Lower leg skin (tissue), 4 donors: ENCODE measurements around the gene DUSP11. TPM values are rescaled to one million over a fixed set of nuclear protein-coding genes. Genes with fewer than 3 reads are reported as not detected.

Source experiments
- DNase-seq, 2 donors: peaks; one replicate each; pipeline ENCODE4 v3.0.0-alpha.2; 2019; ENCODE audit warnings: low spot score in 2 of 2
- H3K4me3 ChIP-seq: fragments of 200-600 bp; sonication (generic); 2 replicates; pipeline ENCODE4 v1.5.1; 2017; ENCODE audit warnings: mild to moderate bottlenecking, low read depth; ENCODE audit not compliant: poor library complexity, severe bottlenecking
- POLR2A ChIP-seq, 2 donors: fragments of 450-650 bp; IDR thresholded peaks; one replicate each; pipeline ENCODE4 v1.6.1; 2016 to 2017; ENCODE audit warnings: antibody characterized with exemption in 2 of 2, mild to moderate bottlenecking in 1 of 2, moderate library complexity in 1 of 2
- WGBS, 2 donors: methylation state at CpG; one replicate each; pipeline ENCODE4 v1.1.5; 2018; 5-methylcytosine and 5-hydroxymethylcytosine counted together
- intact Hi-C: fragments of 100-400 bp; cut with DNase I; formaldehyde crosslinking; loops from one replicate; pipeline ENCODE4 v1.15.0; 2023; ENCODE audit warnings: low total_unique reads
- total RNA-seq, 4 donors: library from RNA; depleted of rRNA; stranded (reverse); fragments of >200 nt; gene quantifications; one replicate each; pipeline ENCODE4 v1.1.0, GENCODE V29; 2016
- TF ChIP-seq, protein P1 (sequence below), 3 donors: fragments of 450-650 bp; IDR thresholded peaks; one replicate each; pipeline ENCODE4 v1.5.1; 2016; ENCODE audit warnings: antibody characterized with exemption in 3 of 3, mild to moderate bottlenecking in 3 of 3, moderate library complexity in 2 of 3

Gene DUSP11
- total RNA-seq = 10 to 100 TPM; 40.6 to 53.7 (median 41.9) TPM

DNA sequence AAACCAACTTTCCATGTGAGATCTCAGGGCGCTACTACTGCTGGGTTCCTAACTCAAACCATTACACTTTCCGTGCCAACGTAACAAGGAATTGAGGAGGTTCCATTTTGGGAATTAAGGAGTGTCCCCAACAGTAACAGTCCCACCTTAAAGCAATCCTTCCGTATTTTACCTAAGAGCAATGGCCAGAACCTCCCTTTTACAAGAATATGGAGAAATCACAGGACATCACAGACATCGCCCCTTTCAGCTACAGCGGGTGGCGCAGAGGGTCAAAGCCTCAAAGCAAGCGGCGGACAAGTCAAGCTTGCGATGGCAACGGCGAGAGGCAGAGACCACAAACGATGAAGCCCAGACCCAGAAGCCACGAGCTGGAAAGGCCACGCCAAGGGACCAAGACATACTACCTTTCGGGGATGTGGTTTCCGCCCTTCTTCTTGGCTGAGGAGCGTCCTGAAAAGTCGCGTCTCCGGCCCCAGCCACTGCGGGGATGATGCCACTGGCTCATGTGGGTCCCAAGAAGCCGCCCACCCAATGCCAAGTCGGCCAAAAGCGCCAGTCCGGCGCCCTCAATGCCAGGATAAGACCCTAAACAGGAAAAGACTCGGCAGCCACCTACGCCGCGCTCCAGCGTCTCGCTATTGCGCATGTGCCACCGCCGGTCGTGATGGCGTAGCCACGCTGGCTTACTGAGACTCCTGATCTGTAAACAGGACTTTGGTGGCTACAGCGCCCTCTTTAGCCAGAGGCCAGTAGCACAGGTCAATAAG is at the start of gene DUSP11:
Gene DUSP11 (minus strand): TSS at position 637 of the 770 bp plus-strand sequence. CDS start 129 bp downstream, at position 508.
- H3K4me3 ChIP-seq = peak within 1 kb of the TSS; percentile 84
- WGBS, 2 donors = 0% methylated on average over 34 to 40 of the region's 40 CpGs
- TF ChIP-seq POLR2A (IDR thresholded peaks at IDR 0.05) = peak in 1 of 2 donors; percentile 54
- TF ChIP-seq, protein P1, sequence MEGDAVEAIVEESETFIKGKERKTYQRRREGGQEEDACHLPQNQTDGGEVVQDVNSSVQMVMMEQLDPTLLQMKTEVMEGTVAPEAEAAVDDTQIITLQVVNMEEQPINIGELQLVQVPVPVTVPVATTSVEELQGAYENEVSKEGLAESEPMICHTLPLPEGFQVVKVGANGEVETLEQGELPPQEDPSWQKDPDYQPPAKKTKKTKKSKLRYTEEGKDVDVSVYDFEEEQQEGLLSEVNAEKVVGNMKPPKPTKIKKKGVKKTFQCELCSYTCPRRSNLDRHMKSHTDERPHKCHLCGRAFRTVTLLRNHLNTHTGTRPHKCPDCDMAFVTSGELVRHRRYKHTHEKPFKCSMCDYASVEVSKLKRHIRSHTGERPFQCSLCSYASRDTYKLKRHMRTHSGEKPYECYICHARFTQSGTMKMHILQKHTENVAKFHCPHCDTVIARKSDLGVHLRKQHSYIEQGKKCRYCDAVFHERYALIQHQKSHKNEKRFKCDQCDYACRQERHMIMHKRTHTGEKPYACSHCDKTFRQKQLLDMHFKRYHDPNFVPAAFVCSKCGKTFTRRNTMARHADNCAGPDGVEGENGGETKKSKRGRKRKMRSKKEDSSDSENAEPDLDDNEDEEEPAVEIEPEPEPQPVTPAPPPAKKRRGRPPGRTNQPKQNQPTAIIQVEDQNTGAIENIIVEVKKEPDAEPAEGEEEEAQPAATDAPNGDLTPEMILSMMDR (IDR thresholded peaks at IDR 0.05) = peak in 1 of 3 donors; percentile 93
- peak; percentile 97 to 99 for DNase-seq
- intact Hi-C loops = no loop called here

DNA sequence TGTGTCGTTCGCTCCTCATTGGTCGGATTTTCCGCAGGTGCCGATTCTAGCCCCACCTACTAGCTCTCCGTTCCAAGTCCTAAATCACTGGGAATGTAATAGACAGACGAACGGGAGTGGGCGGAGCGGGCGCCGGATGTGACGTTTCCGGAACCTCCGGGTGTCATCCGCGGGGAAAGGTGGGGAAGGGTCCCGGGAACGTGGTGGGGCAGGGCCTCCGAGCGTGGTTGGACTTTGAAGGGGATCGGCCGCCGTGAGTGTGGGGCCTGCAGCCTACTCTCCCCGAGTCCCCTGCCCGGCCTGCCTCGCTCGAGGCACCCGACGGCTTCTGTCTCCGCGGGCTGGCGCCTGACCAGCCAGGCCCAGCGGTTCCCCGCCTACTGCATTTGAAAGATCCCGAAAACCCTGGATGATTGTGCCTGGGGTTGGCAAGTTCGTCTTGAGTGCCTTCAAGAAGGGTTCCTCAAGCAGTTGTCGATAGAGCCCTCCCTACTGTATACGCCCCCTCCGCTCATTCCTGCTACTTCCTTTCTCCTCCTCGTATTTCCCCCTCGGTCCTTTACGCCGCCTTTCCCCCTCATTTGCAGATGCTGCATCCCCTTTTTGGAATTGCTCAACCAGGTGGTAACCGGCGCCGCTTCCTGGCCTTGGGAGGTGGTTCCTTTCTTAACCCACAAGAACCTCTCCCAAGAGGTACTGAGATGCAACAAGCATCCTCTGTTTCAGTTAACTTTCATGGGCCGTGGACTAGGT is 49.1 kb upstream of the DUSP11 start, which contains the start of gene STAMBP:
Gene STAMBP (plus strand): TSS at position 144 of the 753 bp plus-strand sequence. CDS start 1,896 bp downstream, outside the sequence.
- peak; percentile 98 to 99 for DNase-seq
- H3K4me3 ChIP-seq = peak within 1 kb of the TSS; percentile 59
- WGBS, 2 donors = 1% methylated on average over 48 of the region's 48 CpGs
- intact Hi-C loops = no loop called here
- TF ChIP-seq, protein P1 (IDR thresholded peaks at IDR 0.05) = no peak
- no peak for TF ChIP-seq POLR2A (IDR thresholded peaks at IDR 0.05)

DNA sequence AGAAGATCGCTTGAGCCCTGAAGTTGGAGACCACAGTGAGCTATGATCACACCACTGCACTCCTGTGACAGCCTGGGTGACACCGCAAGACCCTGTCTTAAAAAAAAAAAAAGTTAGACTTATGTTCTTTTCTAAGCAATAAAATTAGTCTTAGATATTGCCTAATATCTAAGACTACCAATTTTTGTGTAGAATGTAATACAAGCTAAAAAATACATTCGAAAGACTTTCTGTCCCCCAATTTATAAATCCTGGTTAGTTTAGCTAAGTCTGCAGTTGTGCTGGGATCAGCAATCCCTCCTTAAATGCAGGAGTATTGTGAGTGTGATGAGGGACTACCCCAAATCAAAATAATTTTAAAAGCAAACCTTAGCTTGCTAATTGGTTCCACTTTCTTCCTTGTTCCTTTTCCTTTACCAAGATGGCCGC is 48.5 kb upstream of the DUSP11 start:
- intact Hi-C loops = no loop called here
- WGBS, 2 donors = 61 to 68% methylated on average over 4 of the region's 4 CpGs
- TF ChIP-seq, protein P1 (IDR thresholded peaks at IDR 0.05) = no peak
- no peak for TF ChIP-seq POLR2A (IDR thresholded peaks at IDR 0.05)
- H3K4me3 ChIP-seq = no peak overlapping the region
- DNase-seq = no peak

DNA sequence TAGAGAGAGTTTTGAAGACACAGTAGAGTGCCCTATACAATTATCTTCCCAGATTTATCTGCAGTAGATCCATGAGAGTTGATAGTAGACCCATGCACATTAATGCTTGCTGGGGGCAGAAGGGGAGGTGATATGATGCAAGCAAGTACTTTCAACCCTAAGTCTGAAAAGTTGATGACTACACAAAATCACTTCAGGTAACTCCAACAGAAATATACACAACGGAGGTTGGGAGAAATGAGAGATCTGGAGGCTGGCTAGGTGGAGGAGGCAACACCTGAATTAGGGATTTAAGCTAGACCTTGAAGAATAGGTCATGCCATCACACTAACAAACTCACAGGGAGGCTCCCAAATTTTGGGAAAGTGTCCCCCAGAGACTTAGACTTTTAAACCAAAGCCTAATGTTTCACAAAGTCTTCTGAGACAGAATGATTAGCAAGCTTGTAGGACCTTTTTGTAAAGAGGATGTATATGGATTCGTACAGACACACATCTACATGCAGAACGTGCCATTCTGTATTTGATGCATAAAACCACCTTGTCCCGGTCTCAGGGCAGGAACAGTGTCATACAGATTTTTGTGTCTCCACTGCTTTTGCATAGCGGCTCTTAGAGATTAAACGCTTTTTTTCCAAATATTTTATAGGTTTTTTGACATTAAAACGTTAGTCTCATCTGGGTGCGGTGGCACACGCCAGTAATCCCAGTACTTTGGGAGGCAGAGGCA is 47.9 kb upstream of the DUSP11 start:
- TF ChIP-seq, protein P1 (IDR thresholded peaks at IDR 0.05) = no peak
- no peak for TF ChIP-seq POLR2A (IDR thresholded peaks at IDR 0.05)
- intact Hi-C loops = no loop called here
- no peak overlapping the region for H3K4me3 ChIP-seq
- DNase-seq = no peak
- WGBS, 2 donors = 80 to 81% methylated on average over 9 of the region's 9 CpGs

DNA sequence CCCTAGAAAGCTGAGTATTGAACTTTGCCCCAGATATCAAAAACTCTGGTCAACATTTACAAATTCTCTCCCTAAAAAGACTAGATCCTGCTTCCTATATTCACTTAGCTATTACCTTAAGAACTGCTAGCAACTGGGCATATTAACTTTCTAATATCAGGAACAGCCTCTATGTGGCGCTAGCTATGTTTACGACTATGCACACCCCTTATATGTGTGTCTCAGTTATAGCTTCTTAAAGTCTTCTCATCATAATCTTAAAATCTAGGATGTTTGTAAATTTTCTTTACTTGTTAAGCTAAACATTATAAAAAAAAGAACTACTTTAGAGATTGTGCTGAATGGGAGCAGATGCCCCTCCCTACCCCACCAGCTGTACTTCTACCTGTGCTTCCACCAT is 47.1 kb upstream of the DUSP11 start:
- intact Hi-C loops = no loop called here
- DNase-seq = no peak
- H3K4me3 ChIP-seq = no peak overlapping the region
- TF ChIP-seq, protein P1 (IDR thresholded peaks at IDR 0.05) = no peak
- TF ChIP-seq POLR2A (IDR thresholded peaks at IDR 0.05) = no peak
- 26 to 45% methylated on average over 2 of the region's 2 CpGs for WGBS, 2 donors
